ENCODE results near the gene BHLHE23. TPM values are rescaled to one million over a fixed set of nuclear protein-coding genes. Genes with fewer than 3 reads are reported as not detected.

The BHLHE23 gene
- total and polyA plus RNA-seq, 11 donors = not detected

- H3K36me3 ChIP-seq = no peaks in the 10 kb centered on the region
- TF ChIP-seq POLR2A (IDR thresholded peaks at IDR 0.05) (no peak), CTCF (IDR thresholded peaks at IDR 0.05) (no peak)
- peaks cover 0 to 12% (median 0%) of the 10 kb centered on the region in 12 donors for H3K9me3 ChIP-seq
- no peak overlapping the region for H3K4me3 ChIP-seq
- H3K27ac ChIP-seq = no peak overlapping the region
- H3K27me3 ChIP-seq = peaks cover 3 to 58% (median 21%) of the 10 kb centered on the region in 9 donors
- peak in 2 of 5 donors; percentile 10 to 14 for DNase-seq
- 84 to 91% (median 86%) methylated on average over 12 of the region's 12 CpGs for WGBS, 4 donors
- intact Hi-C loops (cut with DNase I) = loop anchor here in 3 of 10 donors (10.0 kb wide), 3 partner anchors 121 to 331 kb away; partner anchors contain the start of gene BIRC7 (in 1 of the 3)
- peaks cover 0 to 7% (median 0%) of the 10 kb centered on the region in 12 donors for H3K4me1 ChIP-seq
- ATAC-seq = no peak
These were observed 47.3 kb upstream of the BHLHE23 start for GRCh38 chr20:63054103-63054474.

DNA sequence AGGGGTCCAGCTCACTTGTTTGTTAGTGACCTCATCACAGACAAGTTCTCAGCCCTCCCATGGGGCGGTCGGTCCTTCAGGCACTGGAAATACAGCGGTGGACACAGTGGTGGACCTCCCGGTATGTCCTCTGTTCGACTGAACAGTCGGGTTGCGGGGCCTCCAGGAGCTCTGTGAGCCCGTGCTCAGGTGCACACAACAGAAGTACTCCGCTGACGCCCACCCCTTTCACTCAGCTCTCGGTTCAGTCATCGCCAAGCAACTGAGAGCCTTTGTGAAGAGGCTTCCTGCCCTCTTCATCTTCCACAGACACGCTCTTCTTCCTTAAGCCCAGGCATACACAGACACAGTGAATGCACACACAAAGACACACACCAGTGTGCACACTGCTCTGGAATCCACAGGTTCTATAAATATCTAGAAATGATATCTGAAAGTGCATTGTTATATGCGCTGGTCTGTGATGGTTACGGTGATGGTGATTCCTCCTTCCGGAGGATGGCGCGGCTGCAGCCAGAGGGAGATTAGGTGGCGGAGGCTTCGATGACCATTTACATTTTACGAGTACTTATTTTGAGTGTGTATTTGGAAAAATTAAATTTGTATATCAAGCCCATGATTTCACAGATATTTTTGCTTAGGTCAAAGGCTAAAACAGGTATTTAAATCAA lies 46.8 kb upstream of the BHLHE23 start:
- no peaks in the 10 kb centered on the region for H3K36me3 ChIP-seq
- DNase-seq (peak in 2 of 5 donors; percentile 8 to 18), ATAC-seq (no peak)
- intact Hi-C loops (cut with DNase I) = loop anchor here in 3 of 10 donors (10.0 kb wide), 3 partner anchors 121 to 331 kb away; partner anchors contain the start of gene BIRC7 (in 1 of the 3)
- no peak for TF ChIP-seq POLR2A (IDR thresholded peaks at IDR 0.05)
- TF ChIP-seq CTCF (IDR thresholded peaks at IDR 0.05) = no peak
- WGBS, 4 donors = 63 to 73% (median 70%) methylated on average over 21 of the region's 21 CpGs
- peaks cover 0 to 12% (median 0%) of the 10 kb centered on the region in 12 donors for H3K9me3 ChIP-seq
- H3K27ac ChIP-seq = no peak overlapping the region
- no peak overlapping the region for H3K4me3 ChIP-seq
- H3K4me1 ChIP-seq = peaks cover 0 to 7% (median 0%) of the 10 kb centered on the region in 12 donors
- peaks cover 2 to 53% (median 16%) of the 10 kb centered on the region in 9 donors for H3K27me3 ChIP-seq

DNA sequence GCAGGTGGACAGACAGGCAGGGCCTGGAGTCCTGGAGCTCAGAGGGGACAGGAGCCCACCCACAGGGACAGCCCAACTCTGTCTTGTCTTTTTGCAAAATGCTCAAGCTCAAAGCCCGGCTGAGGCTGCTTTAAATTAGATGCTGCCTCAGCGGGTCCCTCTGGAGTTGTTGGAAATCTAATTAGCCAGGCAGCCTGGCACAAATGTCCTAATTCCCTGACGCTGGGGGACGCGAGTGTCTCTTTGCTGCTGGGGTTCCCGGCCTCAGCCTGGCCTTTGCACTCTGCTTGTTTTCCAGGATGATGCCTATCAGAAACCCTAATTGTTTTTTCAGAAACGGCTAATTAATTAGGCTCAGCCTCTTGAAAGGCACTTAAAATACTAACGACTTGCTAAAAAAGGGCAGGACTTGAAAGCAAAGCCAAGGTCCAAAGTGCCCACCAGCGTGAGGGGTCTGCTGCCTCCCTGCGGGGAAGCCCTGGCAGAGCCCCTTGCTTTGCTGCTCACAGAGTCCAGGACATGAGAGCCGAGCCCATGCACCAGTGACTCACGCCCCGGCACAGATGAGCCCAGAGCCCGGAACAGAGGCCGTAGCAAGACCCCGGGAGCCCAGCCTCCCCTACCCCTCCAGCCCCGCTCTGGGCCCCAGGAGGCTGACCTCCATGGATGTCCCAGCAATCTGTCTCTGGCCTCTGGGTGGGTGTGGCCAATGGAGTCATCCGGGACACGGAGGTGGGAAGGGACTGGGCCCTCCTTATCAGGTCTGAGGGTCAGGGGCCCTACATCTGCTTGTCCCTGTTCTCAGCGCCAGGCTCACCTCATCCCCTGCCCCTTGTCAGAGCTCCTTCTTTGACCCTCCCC lies 46.0 kb upstream of the BHLHE23 start:
- Histone ChIP-seq H3K4me1 (peaks cover 0 to 7% (median 0%) of the 10 kb centered on the region in 12 donors), H3K27me3 (peaks cover 0 to 52% (median 11%) of the 10 kb centered on the region in 9 donors), H3K4me3 (no peak overlapping the region), H3K36me3 (no peaks in the 10 kb centered on the region), H3K27ac (no peak overlapping the region), H3K9me3 (peaks cover 0 to 12% (median 0%) of the 10 kb centered on the region in 12 donors)
- TF ChIP-seq CTCF (IDR thresholded peaks at IDR 0.05) (no peak), POLR2A (IDR thresholded peaks at IDR 0.05) (no peak)
- intact Hi-C loops (cut with DNase I) = loop anchor here in 3 of 10 donors (10.0 kb wide), 3 partner anchors 122 to 332 kb away; partner anchors contain the start of gene BIRC7 (in 1 of the 3)
- 15 to 27% (median 23%) methylated on average over 18 to 20 of the region's 20 CpGs for WGBS, 4 donors
- DNase-seq = peak in 2 of 5 donors; percentile 16 to 49
- no peak for ATAC-seq

Measured in heart left ventricle (tissue), 16 donors.